HG03457 (cell line): ENCODE data around the gene KLC1.
"Not testable (repeated sequence)": the region's sequence is repeated elsewhere in the genome, so short reads cannot be mapped to it uniquely, and the experiment has no call there.

Source experiments
- ATAC-seq: cut with Tn5 transposase; IDR thresholded peaks from one replicate; pipeline ENCODE4 v1.9.1; 2021; ENCODE audit warnings: moderate number of reproducible peaks; ENCODE audit not compliant: unreplicated experiment

The KLC1 gene

GRCh38 chr14:103625356-103626095, 3.5 kb upstream of the KLC1 start:
- no peak for ATAC-seq

GRCh38 chr14:103626146-103626850, 2.7 kb upstream of the KLC1 start:
- ATAC-seq, result no peak

GRCh38 chr14:103627073-103628025, 1.7 kb upstream of the KLC1 start:
- no peak for ATAC-seq

GRCh38 chr14:103628221-103628683, 759 bp upstream of the KLC1 start:
- no peak for ATAC-seq

GRCh38 chr14:103629503-103630121, 601 bp downstream of the KLC1 start:
- ATAC-seq, result no peak

- ATAC-seq, result no peak
Measured at GRCh38 chr14:103630364-103631108, 1.5 kb downstream of the KLC1 start.

- ATAC-seq, result no peak
Measured at GRCh38 chr14:103633391-103633790, 4.4 kb downstream of the KLC1 start.

GRCh38 chr14:103634156-103634555, 5.1 kb downstream of the KLC1 start:
- ATAC-seq, result no peak

GRCh38 chr14:103638594-103638993, 9.6 kb downstream of the KLC1 start:
- ATAC-seq, result no peak

GRCh38 chr14:103641161-103641560, 12.2 kb downstream of the KLC1 start:
- ATAC-seq, result no peak

GRCh38 chr14:103646189-103646588, 17.2 kb downstream of the KLC1 start:
- no peak for ATAC-seq

GRCh38 chr14:103649001-103649400, 20.0 kb downstream of the KLC1 start:
- no peak for ATAC-seq

GRCh38 chr14:103650213-103650612, 21.2 kb downstream of the KLC1 start:
- no peak for ATAC-seq

- ATAC-seq, result no peak
Measured at GRCh38 chr14:103651585-103651984, 22.6 kb downstream of the KLC1 start.

- ATAC-seq, result no peak
Measured at GRCh38 chr14:103652806-103653205, 23.8 kb downstream of the KLC1 start.

GRCh38 chr14:103653336-103653735, 24.3 kb downstream of the KLC1 start:
- not testable (repeated sequence) for ATAC-seq

GRCh38 chr14:103653805-103654204, 24.8 kb downstream of the KLC1 start:
- ATAC-seq, result no peak

- ATAC-seq, result no peak
Measured at GRCh38 chr14:103654619-103655018, 25.6 kb downstream of the KLC1 start.

- ATAC-seq, result no peak
Measured at GRCh38 chr14:103656031-103656755, 27.2 kb downstream of the KLC1 start.
